A673 (cell line): ENCODE measurements around the gene PRR11. TPM values are rescaled to one million over a fixed set of nuclear protein-coding genes. Genes with fewer than 3 reads are reported as not detected.

Source experiments
- BruUV-seq: library from RNA; stranded (reverse); fragments of 400-500 nt; replicated peaks from 2 replicates; lab custom pipeline; 2021; lab: Mats Ljungman, UMichigan
- CTCF ChIA-PET: fragments of 300-600 bp; sonication (Branson Sonifier 250); formaldehyde crosslinking; loops from one replicate; lab custom pipeline; 2022; ENCODE audit warnings: antibody characterized with exemption; lab: Charles Lee
- POLR2A ChIA-PET: fragments of 300-600 bp; sonication (Branson Sonifier 250); formaldehyde crosslinking; loops from one replicate; lab custom pipeline; 2022; ENCODE audit warnings: antibody characterized with exemption; ENCODE audit not compliant: low non-redundant PET; lab: Charles Lee
- DNase-seq: peaks from one replicate; pipeline ENCODE4 v3.0.0-alpha.2; 2015; ENCODE audit warnings: low spot score
- H3K27ac ChIP-seq: fragments of 200-600 bp; sonication (generic); 2 replicates; pipeline ENCODE4 v1.5.1; 2016; ENCODE audit warnings: mixed run types, low read depth, mild to moderate bottlenecking, mixed read lengths, antibody characterized with exemption, low read length; ENCODE audit not compliant: poor library complexity, severe bottlenecking
- H3K27me3 ChIP-seq: fragments of 200-600 bp; sonication (generic); replicated peaks from 2 replicates; pipeline ENCODE4 v1.6.1; 2017; ENCODE audit warnings: mixed run types, low read depth, mild to moderate bottlenecking, mixed read lengths, antibody characterized with exemption, low read length; ENCODE audit not compliant: insufficient read depth, poor library complexity
- H3K36me3 ChIP-seq: fragments of 200-600 bp; sonication (generic); 2 replicates; pipeline ENCODE4 v1.6.1; 2016; ENCODE audit warnings: mixed run types, mild to moderate bottlenecking, mixed read lengths, antibody characterized with exemption, low read length; ENCODE audit not compliant: insufficient read depth, poor library complexity, severe bottlenecking
- H3K4me1 ChIP-seq: fragments of 200-600 bp; sonication (generic); 2 replicates; pipeline ENCODE4 v1.6.1; 2017; ENCODE audit warnings: mixed run types, mild to moderate bottlenecking, mixed read lengths, antibody characterized with exemption, low read length; ENCODE audit not compliant: insufficient read depth, poor library complexity, severe bottlenecking
- H3K4me3 ChIP-seq: fragments of 200-600 bp; sonication (generic); 2 replicates; pipeline ENCODE4 v1.5.1; 2016; ENCODE audit warnings: low read depth, mixed run types, mild to moderate bottlenecking, mixed read lengths, low read length; ENCODE audit not compliant: poor library complexity, severe bottlenecking
- H3K9me3 ChIP-seq: fragments of 200-600 bp; sonication (generic); 2 replicates; pipeline ENCODE4 v1.6.1; 2016; ENCODE audit warnings: mixed run types, low read depth, mild to moderate bottlenecking, mixed read lengths, antibody characterized with exemption, low read length; ENCODE audit not compliant: poor library complexity, severe bottlenecking
- EZH2 ChIP-seq: fragments of 200-600 bp; sonication (generic); IDR thresholded peaks from 2 replicates; pipeline ENCODE4 v1.6.1; 2017; ENCODE audit warnings: borderline replicate concordance, low read depth, mild to moderate bottlenecking, mixed read lengths, antibody characterized with exemption, low read length; ENCODE audit not compliant: poor library complexity, severe bottlenecking
- intact Hi-C: fragments of 100-400 bp; cut with micrococcal nuclease; formaldehyde crosslinking; loops from one replicate; pipeline ENCODE4 v1.10.0; 2022; ENCODE audit not compliant: unreplicated experiment
- total RNA-seq: library from RNA; stranded (reverse); gene quantifications from 2 replicates; pipeline ENCODE4 v1.2.3, GENCODE V29; 2021
- TF ChIP-seq, protein P1 (sequence below): fragments of 300-800, 200-600 bp; sonication (generic); conservative IDR thresholded peaks from 2 replicates; pipeline ENCODE4 v1.5.1; 2017; ENCODE audit warnings: low read depth, mild to moderate bottlenecking, antibody characterized with exemption, low read length, moderate library complexity, mixed read lengths

Gene PRR11
- total RNA-seq, 1 experiment from 2014 or later, result 123 TPM

DNA sequence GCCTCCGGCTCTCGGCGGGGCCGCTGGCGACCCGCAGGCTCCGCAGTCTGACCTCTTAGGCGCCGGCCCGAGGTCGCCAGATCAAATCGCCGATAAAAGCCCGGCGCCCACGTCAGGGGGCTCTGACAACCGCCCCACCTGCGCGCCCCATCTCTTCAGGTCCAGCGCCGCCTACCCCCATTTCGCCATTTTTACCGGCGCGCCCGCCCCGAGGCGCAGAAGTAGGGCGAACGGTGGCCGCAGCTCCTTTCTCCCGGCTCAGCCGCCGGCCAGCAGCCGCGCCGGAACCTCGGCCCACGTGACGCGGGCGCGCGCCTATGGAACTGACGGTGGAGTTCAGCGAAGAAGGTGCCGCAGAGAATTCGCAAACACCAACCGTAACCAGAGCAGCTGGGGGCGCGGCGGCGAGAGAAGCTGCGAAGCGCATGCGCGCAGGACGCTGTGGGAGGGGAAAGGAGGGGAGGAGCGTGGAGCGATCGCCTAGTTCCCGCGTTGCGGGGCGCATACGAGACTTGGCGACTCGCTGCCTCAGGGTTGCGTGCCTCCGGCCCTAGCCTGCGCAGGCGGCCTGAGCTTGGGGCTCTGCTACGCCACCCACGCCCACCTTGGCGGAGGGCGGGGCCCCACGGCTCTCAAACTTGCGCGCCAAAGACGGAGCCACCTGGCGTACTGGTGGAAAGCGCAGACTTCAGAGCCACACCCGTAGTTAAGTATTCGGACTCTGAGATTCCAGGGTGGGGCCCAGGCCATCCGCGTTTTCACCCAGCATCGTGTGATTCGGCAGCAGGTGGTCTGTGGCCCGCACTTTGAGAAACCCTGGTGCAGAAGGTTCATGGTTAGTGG is 48.9 kb upstream of the PRR11 start, which contains the start of gene TRIM37:
Gene TRIM37 (minus strand): TSS at position 418 of the 843 bp plus-strand sequence. CDS start 419 bp downstream, outside the sequence.
- peak; percentile 99 for DNase-seq
- Histone ChIP-seq H3K27me3 (no peaks in the 10 kb centered on the region), H3K4me3 (peak within 1 kb of the TSS; percentile 97), H3K9me3 (no peaks in the 10 kb centered on the region), H3K4me1 (no peaks in the 10 kb centered on the region), H3K27ac (peak within 1 kb of the TSS; percentile 89), H3K36me3 (peaks cover 3% of the 10 kb centered on the region)
- intact Hi-C loops, result loop anchor here (5.0 kb wide), 1 partner anchor 46 kb away; no protein-coding TSS in a partner anchor
- CTCF ChIA-PET, result interaction anchor here (1.0 to 1.1 kb wide), 2 partner anchors 395 to 588 kb away, joined by 3 read pairs; no protein-coding TSS in a partner anchor
- BruUV-seq, result no TSS peak
- POLR2A ChIA-PET, result interaction anchor here (0.5 to 0.8 kb wide), 2 partner anchors 286 to 475 kb away, joined by 3 read pairs; no protein-coding TSS in a partner anchor
- TF ChIP-seq, protein P1, sequence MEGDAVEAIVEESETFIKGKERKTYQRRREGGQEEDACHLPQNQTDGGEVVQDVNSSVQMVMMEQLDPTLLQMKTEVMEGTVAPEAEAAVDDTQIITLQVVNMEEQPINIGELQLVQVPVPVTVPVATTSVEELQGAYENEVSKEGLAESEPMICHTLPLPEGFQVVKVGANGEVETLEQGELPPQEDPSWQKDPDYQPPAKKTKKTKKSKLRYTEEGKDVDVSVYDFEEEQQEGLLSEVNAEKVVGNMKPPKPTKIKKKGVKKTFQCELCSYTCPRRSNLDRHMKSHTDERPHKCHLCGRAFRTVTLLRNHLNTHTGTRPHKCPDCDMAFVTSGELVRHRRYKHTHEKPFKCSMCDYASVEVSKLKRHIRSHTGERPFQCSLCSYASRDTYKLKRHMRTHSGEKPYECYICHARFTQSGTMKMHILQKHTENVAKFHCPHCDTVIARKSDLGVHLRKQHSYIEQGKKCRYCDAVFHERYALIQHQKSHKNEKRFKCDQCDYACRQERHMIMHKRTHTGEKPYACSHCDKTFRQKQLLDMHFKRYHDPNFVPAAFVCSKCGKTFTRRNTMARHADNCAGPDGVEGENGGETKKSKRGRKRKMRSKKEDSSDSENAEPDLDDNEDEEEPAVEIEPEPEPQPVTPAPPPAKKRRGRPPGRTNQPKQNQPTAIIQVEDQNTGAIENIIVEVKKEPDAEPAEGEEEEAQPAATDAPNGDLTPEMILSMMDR, result 0 out of 2 replicates have a peak, but pooled peaks have one; percentile 14
- TF ChIP-seq EZH2, result no peak

DNA sequence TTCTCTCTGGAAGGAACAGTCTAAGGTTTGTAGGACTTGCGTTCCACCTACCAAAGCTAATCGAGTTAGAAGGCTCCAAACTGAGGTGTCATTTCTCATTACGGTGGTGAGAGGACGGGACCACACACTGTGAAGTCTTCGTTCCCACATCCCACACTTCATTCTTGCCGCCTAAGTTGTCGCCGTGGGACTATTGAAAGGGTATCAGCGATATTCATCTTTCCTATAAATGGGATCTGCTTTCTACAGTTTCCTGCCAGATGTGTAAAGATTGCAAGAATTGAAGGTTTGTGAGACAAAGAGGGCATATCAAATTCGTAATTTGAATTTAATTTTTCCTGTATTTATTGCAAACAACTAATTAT is 48.3 kb upstream of the PRR11 start:
- Histone ChIP-seq H3K36me3 (peaks cover 6% of the 10 kb centered on the region), H3K27me3 (no peaks in the 10 kb centered on the region), H3K4me1 (no peaks in the 10 kb centered on the region), H3K9me3 (no peaks in the 10 kb centered on the region), H3K27ac (peak overlapping the region; percentile 89), H3K4me3 (peak overlapping the region; percentile 97)
- TF ChIP-seq EZH2, result no peak
- TF ChIP-seq, protein P1, result no peak
- ChIA-PET CTCF (interaction anchor here (1.1 kb wide), 1 partner anchor 396 kb away, joined by 3 read pairs; no protein-coding TSS in a partner anchor), POLR2A (interaction anchor here (0.5 to 0.8 kb wide), 2 partner anchors 287 to 475 kb away, joined by 3 read pairs; no protein-coding TSS in a partner anchor)
- DNase-seq, result no peak
- BruUV-seq, result TSS peak; percentile 74
- intact Hi-C loops, result loop anchor here (5.0 kb wide), 1 partner anchor 45 kb away; no protein-coding TSS in a partner anchor

DNA sequence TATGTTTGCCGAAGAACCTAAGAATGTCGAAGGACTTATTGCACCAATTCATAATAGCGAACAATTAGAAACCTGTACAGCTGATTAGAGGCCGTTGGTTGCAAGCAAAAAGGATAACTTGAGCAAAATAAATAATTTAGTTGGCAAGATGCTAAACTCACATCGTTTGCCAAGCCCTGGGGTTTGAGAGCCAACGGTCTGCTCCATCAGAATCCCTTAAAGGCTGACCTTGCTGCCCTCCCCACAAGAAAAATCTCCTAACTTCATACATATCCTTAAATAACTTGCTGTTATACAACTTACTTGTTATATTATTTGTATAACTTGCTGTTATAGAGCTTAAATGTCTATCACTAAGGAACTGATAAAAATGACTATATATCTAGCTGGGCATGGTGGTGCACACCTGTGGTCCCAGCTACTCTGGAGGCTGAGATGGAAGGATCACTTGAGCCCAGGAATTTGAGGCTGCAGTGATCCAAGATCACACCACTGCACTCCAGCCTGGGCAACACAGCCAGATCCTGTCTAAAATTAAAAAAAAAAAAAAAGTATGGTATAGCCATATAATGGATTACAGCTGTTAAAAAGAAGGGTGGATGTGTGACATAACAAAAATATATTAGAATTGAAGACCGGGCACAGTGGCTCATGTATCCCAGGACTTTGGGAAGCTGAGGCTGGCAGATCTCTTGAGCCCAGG is 47.0 kb upstream of the PRR11 start:
- Histone ChIP-seq H3K36me3 (peaks cover 10% of the 10 kb centered on the region), H3K4me1 (no peaks in the 10 kb centered on the region), H3K4me3 (peak overlapping the region; percentile 1), H3K27ac (no peak overlapping the region), H3K27me3 (no peaks in the 10 kb centered on the region), H3K9me3 (no peaks in the 10 kb centered on the region)
- BruUV-seq, result no TSS peak
- no peak for DNase-seq
- TF ChIP-seq EZH2, result no peak
- TF ChIP-seq, protein P1, result no peak
- intact Hi-C loops, result loop anchor here (5.0 kb wide), 1 partner anchor 44 kb away; no protein-coding TSS in a partner anchor
- CTCF ChIA-PET, result no interaction called here
- POLR2A ChIA-PET, result no interaction called here
